Liver (tissue), 9 donors: ENCODE results near the gene IFNGR1. TPM values are rescaled to one million over a fixed set of nuclear protein-coding genes. Genes with fewer than 3 reads are reported as not detected.

Source experiments
- DNase-seq: peaks from one replicate; pipeline ENCODE4 v3.0.0-alpha.2; 2017; ENCODE audit warnings: low spot score
- H3K27ac ChIP-seq, 2 donors: one replicate each; pipeline ENCODE4 v1.7.0; 2013; ENCODE audit warnings: inconsistent platforms in 2 of 2, low read length in 2 of 2, control low read depth in 1 of 2, low read depth in 1 of 2, mild to moderate bottlenecking in 1 of 2
- H3K27me3 ChIP-seq, 4 donors: one replicate each; pipeline versions ENCODE4 v1.6.1 to v1.7.0; 2013; ENCODE audit warnings: low read length in 3 of 4, inconsistent platforms in 1 of 4, mild to moderate bottlenecking in 1 of 4, moderate library complexity in 1 of 4; ENCODE audit not compliant: control insufficient read depth in 4 of 4, insufficient read depth in 4 of 4
- H3K36me3 ChIP-seq, 4 donors: one replicate each; pipeline versions ENCODE4 v1.6.1 to v1.7.0; 2013; ENCODE audit warnings: low read length in 3 of 4, mild to moderate bottlenecking in 3 of 4, low read depth in 1 of 4, moderate library complexity in 1 of 4; ENCODE audit not compliant: control insufficient read depth in 4 of 4, insufficient read depth in 3 of 4
- H3K4me1 ChIP-seq, 4 donors: one replicate each; pipeline versions ENCODE4 v1.6.1 to v1.7.0; 2013; ENCODE audit warnings: low read length in 3 of 4, mild to moderate bottlenecking in 3 of 4, moderate library complexity in 1 of 4; ENCODE audit not compliant: control insufficient read depth in 4 of 4, insufficient read depth in 4 of 4
- H3K4me3 ChIP-seq, 3 donors: one replicate each; pipeline versions ENCODE4 v1.6.1 to v1.7.0; 2013; ENCODE audit warnings: low read length in 3 of 3, control low read depth in 1 of 3, low read depth in 1 of 3, mild to moderate bottlenecking in 1 of 3
- H3K9ac ChIP-seq, 2 donors: one replicate each; pipeline ENCODE4 v1.7.0; 2013; ENCODE audit warnings: low read length in 2 of 2, mild to moderate bottlenecking in 2 of 2, moderate library complexity in 2 of 2, control low read depth in 1 of 2, low read depth in 1 of 2
- H3K9me3 ChIP-seq, 4 donors: one replicate each; pipeline versions ENCODE4 v1.6.1 to v1.7.0; 2013; ENCODE audit warnings: low read length in 3 of 4; ENCODE audit not compliant: control insufficient read depth in 4 of 4
- CTCF ChIP-seq: fragments of 150-350 bp; IDR thresholded peaks from 2 replicates; pipeline ENCODE4 v1.5.1; 2017; ENCODE audit warnings: improper control_type of control experiment, low read depth, low read length; ENCODE audit not compliant: missing input control
- EGR1 ChIP-seq, 2 donors: IDR thresholded peaks; 2 replicates each; pipeline ENCODE4 v1.6.1; 2016 to 2018; ENCODE audit warnings: antibody characterized with exemption in 2 of 2, low read depth in 2 of 2
- FOXA1 ChIP-seq: IDR thresholded peaks from 2 replicates; pipeline ENCODE4 v1.6.1; 2016; ENCODE audit warnings: antibody characterized with exemption
- FOXA2 ChIP-seq: IDR thresholded peaks from 2 replicates; pipeline ENCODE4 v1.6.1; 2016; ENCODE audit warnings: antibody characterized with exemption
- GABPA ChIP-seq, 2 donors: IDR thresholded peaks in 1 of 2; conservative IDR thresholded peaks in 1 of 2; 2 replicates each; pipeline ENCODE4 v1.6.1; 2016; ENCODE audit warnings: antibody characterized with exemption in 2 of 2, mild to moderate bottlenecking in 1 of 2, moderate library complexity in 1 of 2
- HNF4A ChIP-seq, 2 donors: conservative IDR thresholded peaks; 2 replicates each; pipeline ENCODE4 v1.6.1; 2016; ENCODE audit warnings: antibody characterized with exemption in 2 of 2, mild to moderate bottlenecking in 2 of 2
- HNF4G ChIP-seq: IDR thresholded peaks from 2 replicates; pipeline ENCODE4 v1.6.1; 2016; ENCODE audit warnings: antibody characterized with exemption
- JUND ChIP-seq, 2 donors: IDR thresholded peaks; 2 replicates each; pipeline ENCODE4 v1.6.1; 2016; ENCODE audit warnings: antibody characterized with exemption in 2 of 2
- NR2F2 ChIP-seq: IDR thresholded peaks from 2 replicates; pipeline ENCODE4 v1.6.1; 2016; ENCODE audit warnings: antibody characterized with exemption
- RAD21 ChIP-seq, 2 donors: IDR thresholded peaks; 2 replicates each; pipeline ENCODE4 v1.6.1; 2016; ENCODE audit warnings: antibody characterized with exemption in 2 of 2, mild to moderate bottlenecking in 2 of 2
- REST ChIP-seq: IDR thresholded peaks from 2 replicates; pipeline ENCODE4 v1.6.1; 2016; ENCODE audit warnings: antibody characterized with exemption, mild to moderate bottlenecking
- RXRA ChIP-seq, 2 donors: IDR thresholded peaks; 2 replicates each; pipeline ENCODE4 v1.6.1; 2017 to 2018; ENCODE audit warnings: antibody characterized with exemption in 2 of 2, mild to moderate bottlenecking in 1 of 2
- SP1 ChIP-seq: IDR thresholded peaks from 2 replicates; pipeline ENCODE4 v1.6.1; 2018; ENCODE audit warnings: antibody characterized with exemption, mild to moderate bottlenecking
- TAF1 ChIP-seq: conservative IDR thresholded peaks from 2 replicates; pipeline ENCODE4 v1.6.1; 2016; ENCODE audit warnings: antibody characterized with exemption, mild to moderate bottlenecking
- YY1 ChIP-seq: IDR thresholded peaks from 2 replicates; pipeline ENCODE4 v1.6.1; 2016; ENCODE audit warnings: antibody characterized with exemption, mild to moderate bottlenecking
- ZBTB33 ChIP-seq: IDR thresholded peaks from 2 replicates; pipeline ENCODE4 v1.6.1; 2016; ENCODE audit warnings: antibody characterized with exemption
- WGBS: extraction: QIAGEN DNeasy Blood & Tissue Kit; methylation state at CpG from one replicate; pipeline ENCODE4 v1.1.7; 2013; 5-methylcytosine and 5-hydroxymethylcytosine counted together
- polyA plus RNA-seq, 2 donors: library from polyadenylated mRNA; stranded (reverse) in 1 of 2; unstranded in 1 of 2; fragments of 200-250 nt in 1 of 2; fragments of >200 nt in 1 of 2; fragmentation: Nextera tagmentation in 1 of 2; extraction: Ambion mirVana in 1 of 2; gene quantifications; one replicate each; pipeline versions ENCODE4 v1.2.1 to v1.2.3, GENCODE V29; 2013 to 2015
- total RNA-seq, 2 donors: library from RNA; depleted of rRNA; stranded (reverse); fragments of >200 nt; gene quantifications; one replicate each; pipeline ENCODE4 v1.2.3, GENCODE V29; 2014
- TF ChIP-seq, protein P1 (sequence below): IDR thresholded peaks from 2 replicates; pipeline ENCODE4 v1.6.1; 2016; ENCODE audit warnings: antibody characterized with exemption
- TF ChIP-seq, protein P2 (sequence below): IDR thresholded peaks from 2 replicates; pipeline ENCODE4 v1.6.1; 2016; ENCODE audit warnings: antibody characterized with exemption
- donor health status: healthy.
- donor health status: healthy.
- donor health status: healthy.
- donor health status: healthy.
- donor health status: healthy.

The IFNGR1 gene
- total and polyA plus RNA-seq, 4 donors, result 33.9 to 57.8 (median 39.0) TPM

DNA sequence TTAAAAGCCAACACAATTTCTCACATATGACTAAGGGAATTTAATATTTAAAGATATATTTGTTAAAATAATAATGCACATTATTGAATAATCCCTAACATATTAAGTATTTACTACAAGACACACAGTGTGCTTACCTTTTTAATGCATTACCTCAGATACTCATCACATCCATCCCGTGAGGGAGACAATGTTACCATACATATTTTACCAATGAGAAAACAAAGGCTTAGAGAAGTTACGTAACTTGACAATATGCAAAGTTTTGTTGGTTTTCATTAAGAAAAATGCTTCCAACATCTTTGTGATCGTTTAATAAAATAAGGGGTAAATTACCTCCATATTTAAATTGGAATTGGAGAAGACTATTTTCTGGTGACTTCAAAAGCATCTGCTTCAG is 4.3 kb downstream of the IFNGR1 start:
- Histone ChIP-seq H3K4me1 (peaks cover 10 to 60% (median 44%) of the 10 kb centered on the region in 4 donors), H3K4me3 (no peak overlapping the region)
- TF ChIP-seq JUND (IDR thresholded peaks at IDR 0.05) (no peak), RAD21 (IDR thresholded peaks at IDR 0.05) (no peak), EGR1 (IDR thresholded peaks at IDR 0.05; ENCODE audit: low read depth in 2 of 2) (no peak), HNF4G (no peak)

GRCh38 chr6:137213813-137214212 is 5.4 kb downstream of the IFNGR1 start:
- peaks cover 0 to 2% (median 0%) of the 10 kb centered on the region in 4 donors for H3K36me3 ChIP-seq
- peaks cover 10 to 59% (median 39%) of the 10 kb centered on the region in 4 donors for H3K4me1 ChIP-seq
- WGBS, result 80% methylated on average over 2 of the region's 2 CpGs
- H3K9me3 ChIP-seq, result no peaks in the 10 kb centered on the region
- DNase-seq, result no peak
- no peak overlapping the region for H3K4me3 ChIP-seq
- H3K9ac ChIP-seq, result peak overlapping the region in 1 of 2 donors; percentile 33
- no peak overlapping the region for H3K27ac ChIP-seq
- TF ChIP-seq REST (no peak), CTCF (no peak), HNF4A (conservative IDR thresholded peaks at IDR 0.05) (no peak), TAF1 (no peak), HNF4G (no peak), SP1 (no peak), GABPA (IDR thresholded peaks at IDR 0.05 in 1 of 2, conservative IDR thresholded peaks at IDR 0.05 in 1 of 2) (no peak), RXRA (IDR thresholded peaks at IDR 0.05) (no peak), JUND (IDR thresholded peaks at IDR 0.05) (no peak), YY1 (no peak), ZBTB33 (no peak), NR2F2 (no peak), FOXA1 (no peak), RAD21 (IDR thresholded peaks at IDR 0.05) (no peak), EGR1 (IDR thresholded peaks at IDR 0.05; ENCODE audit: low read depth in 2 of 2) (no peak), FOXA2 (no peak)
- TF ChIP-seq, protein P1, sequence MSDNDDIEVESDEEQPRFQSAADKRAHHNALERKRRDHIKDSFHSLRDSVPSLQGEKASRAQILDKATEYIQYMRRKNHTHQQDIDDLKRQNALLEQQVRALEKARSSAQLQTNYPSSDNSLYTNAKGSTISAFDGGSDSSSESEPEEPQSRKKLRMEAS, result no peak
- TF ChIP-seq, protein P2, sequence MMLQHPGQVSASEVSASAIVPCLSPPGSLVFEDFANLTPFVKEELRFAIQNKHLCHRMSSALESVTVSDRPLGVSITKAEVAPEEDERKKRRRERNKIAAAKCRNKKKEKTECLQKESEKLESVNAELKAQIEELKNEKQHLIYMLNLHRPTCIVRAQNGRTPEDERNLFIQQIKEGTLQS, result no peak
- no peaks in the 10 kb centered on the region for H3K27me3 ChIP-seq

More for the DNA sequence above, 4.3 kb downstream of the IFNGR1 start:
- H3K36me3 ChIP-seq, result peaks cover 0 to 2% (median 0%) of the 10 kb centered on the region in 4 donors
- no peak overlapping the region for H3K27ac ChIP-seq
- H3K9ac ChIP-seq, result no peak overlapping the region
- no peak for DNase-seq
- H3K9me3 ChIP-seq, result no peaks in the 10 kb centered on the region
- H3K27me3 ChIP-seq, result no peaks in the 10 kb centered on the region
- WGBS, result 91% methylated on average over 3 of the region's 3 CpGs
